Measurements from ENCODE around the gene NUCKS1.

The NUCKS1 gene

DNA sequence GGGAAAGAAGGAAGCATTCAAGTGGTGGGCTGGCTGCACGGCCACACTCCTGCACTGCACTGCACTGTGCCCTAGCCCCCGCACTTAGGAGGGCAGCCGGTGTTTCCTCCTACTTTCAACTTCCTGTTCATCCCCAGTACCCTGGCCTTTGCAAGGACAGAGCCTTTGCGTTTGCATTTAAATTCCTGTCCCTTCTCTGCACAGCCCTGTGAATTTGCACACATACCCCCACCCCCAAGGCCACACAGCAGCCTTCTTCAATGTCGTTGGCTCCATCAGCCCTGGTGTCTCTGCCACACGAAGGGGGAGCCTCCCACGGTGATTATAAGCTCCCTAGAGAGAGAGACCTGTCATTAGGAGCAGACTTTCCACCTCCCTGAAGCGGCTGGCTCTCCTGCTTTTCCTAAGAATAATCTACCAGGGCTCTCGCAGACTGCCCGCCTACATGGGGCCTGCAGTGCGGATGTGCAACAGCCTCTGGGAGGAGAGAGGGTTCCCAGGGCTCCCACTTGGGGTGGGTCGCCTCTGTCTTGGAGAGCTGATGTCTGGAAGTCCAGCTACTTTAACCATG is 56.5 kb downstream of the NUCKS1 start:
- no peak for DNase-seq

DNA sequence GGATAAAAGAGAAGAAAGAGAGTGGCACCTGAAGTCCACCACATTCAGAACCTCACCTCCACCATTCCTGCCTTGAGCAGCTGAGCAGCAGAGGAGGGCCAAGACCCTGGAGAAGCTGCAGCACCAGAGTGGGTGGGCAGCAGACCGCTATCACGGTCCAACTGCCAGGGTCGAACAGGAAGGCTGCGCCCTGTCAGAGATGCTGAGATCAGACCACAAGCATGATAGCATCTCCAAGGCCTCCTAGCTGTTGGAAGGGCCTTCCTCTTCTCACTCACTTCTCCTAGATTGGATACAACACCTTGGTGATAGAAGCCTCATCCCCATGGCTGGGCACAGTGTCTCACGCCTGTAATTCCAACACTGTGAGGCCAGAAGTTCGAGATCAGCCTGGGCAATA is 57.6 kb downstream of the NUCKS1 start:
- DNase-seq, result no peak

DNA sequence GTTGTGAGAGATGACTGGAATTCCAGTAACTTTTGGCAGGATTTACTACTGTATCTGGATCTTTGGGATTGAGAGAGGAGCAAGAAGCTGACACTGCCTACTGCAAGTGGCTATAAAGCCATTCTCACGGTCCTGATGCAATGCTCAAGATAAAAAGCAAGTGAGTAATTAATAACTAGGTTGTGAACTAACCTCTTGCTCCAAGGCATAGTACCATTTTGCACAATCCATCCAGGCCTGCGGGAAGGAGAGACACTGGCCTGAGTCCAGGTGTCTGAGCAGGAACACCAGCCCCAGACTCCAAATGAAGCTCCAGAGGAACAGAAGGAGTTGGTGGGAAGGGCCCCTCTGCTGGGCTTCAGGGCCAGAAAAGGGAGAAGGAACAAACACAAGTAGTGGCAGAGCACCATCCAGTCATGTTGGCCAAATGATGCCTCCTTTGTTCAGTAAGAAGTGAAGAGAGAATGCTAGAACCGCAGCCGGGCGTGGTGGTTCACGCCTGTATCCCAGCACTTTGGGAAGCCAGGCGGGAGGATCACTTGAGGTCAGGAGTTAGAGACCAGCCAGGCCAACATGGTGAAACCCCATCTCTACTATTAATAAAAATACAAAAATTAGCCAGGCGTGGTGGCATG is 59.7 kb downstream of the NUCKS1 start:
- DNase-seq, result no peak

DNA sequence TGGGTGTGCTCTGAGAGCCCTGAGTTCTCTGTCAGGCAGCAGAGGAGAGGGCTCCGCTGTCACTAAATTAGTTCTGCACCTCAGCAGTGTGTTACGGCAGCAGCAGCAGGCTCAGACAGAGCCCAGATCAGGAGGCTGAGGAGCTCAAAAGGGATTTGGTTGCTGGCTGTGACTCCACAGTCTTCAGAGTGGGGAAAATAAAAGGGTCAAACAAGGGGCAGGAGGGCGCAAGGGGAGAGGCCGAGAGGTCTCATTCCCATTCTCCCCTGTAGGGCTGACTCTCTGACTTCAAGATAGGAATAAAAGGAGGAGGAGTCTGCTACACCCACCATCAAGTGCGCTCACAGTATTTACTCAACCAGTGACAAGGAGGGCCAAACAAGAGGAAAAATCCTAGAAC is 60.5 kb downstream of the NUCKS1 start:
- no peak for DNase-seq

DNA sequence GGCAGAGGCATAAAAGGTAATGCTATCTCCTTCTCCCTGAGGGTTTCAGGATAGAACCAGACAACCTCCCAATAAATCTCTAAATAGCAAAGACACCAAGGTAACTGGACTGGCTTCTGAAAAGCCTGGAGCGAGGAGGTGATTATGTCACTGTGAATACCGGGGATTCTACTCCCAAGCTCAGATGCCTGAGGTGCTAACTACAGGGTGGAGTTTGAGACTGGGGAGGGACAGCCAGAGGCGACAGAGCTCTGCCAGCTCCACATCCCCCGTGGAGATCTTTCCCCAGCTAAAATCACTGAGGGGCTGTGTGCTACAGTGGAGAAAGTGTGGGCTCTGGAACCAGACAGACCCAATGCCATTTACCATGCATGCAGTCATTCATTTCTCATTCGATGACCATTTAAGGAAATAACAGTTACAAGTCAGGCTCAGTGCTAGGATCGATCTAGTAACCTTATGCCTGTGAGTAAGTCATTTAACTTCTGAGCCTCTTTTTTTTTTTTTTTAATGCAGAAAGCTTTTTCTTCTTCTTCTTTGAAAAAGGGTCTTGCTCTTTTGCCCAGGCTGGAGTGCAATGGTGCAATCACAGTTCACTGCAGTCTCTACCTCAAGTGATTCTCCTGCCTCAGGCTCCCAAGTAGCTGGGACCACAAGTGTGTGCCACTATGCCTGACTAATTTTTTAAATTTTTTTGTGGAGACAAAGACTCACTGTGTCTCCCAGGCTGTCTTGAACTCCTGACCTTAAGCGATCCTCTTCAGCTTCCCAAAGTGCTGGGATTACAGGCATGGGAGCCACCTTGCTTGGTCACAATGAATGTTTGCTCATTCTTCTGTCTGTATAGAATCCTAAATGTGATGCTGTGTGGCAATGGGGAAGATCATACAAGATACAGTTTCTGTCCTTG is 61.6 kb downstream of the NUCKS1 start:
- no peak for DNase-seq

DNA sequence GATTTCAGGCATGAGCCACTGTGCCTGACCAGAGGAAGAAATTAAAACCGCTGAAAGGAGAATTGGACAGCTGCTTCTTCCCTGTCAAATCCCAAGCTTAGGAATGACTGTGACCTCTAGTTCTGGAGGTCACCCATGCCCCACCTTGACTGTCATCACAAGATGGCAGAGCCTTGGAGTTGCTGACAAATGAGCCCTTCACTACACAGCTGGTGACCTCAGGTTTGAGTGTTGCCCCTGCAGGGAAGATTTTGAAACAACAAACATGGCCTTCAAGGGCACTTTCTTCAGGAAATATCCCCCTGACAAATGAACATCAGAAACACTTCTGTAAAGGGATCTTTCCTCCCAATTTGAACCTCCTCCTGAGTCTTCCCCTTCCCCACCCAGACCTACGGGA is 62.7 kb downstream of the NUCKS1 start:
- DNase-seq, result no peak

DNA sequence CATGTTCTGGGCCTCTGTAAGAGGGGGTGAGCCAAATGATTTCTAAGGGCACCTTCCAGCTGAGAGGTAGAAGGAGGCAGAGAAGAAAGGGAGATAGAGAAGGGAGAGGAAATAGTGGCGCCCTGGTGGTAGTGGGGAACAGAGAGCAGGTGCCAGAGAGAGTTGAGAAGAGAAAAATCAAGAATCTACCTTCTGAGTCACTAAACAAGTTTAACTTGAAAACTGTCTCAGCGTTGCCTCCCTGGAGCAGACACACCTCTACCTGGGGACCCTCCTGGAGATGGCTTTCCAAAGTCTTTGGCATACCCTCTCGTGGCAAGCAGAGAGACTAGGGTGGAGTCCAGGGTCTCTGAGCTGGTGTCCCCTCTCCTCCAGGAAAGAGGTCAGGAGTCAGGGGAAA is 68.6 kb downstream of the NUCKS1 start:
- no peak for DNase-seq

DNA sequence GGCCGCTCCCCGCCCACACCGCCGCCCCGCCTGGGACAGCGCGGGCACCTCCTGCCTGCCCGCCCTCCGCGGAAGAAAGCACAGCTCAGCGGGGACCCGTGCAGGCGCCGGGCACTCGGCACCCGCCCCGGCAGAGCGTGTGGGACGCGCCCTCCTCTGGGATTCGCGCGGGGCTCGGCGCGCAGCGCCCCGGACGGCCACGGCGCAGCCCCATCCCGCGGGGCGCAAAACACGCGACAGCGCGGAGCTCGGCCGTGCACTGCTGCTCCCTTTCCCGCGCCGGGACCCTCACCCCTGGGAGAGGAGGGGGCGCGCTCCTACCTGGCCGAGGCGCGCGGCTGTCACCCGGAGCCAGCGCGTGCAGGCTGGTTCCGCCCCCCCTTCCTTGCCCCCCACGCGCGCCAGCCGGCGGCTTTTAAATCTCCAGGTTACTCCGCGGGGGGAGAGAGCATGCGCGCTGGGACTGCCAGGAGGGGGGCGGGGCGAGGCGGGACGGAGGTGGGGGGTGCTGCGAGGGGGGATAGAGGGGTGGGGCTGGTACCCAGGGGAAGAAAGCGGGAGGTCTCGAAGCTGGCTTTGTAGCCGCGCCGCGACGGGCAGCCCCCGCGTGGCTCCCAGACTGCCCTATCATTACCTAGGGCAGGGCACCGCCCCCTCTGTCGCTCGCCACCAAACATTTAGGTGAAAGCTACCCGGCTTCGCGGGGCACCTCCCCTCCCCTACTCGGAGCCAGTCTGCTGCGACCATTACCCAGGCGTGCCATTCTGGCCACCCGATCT is 69.7 kb downstream of the NUCKS1 start, which contains the start of gene SLC45A3:
SLC45A3 (minus strand) TSS at position 437 of the 779 bp plus-strand sequence. CDS start 15,853 bp downstream, outside the sequence.
- peak; percentile 79 for DNase-seq

DNA sequence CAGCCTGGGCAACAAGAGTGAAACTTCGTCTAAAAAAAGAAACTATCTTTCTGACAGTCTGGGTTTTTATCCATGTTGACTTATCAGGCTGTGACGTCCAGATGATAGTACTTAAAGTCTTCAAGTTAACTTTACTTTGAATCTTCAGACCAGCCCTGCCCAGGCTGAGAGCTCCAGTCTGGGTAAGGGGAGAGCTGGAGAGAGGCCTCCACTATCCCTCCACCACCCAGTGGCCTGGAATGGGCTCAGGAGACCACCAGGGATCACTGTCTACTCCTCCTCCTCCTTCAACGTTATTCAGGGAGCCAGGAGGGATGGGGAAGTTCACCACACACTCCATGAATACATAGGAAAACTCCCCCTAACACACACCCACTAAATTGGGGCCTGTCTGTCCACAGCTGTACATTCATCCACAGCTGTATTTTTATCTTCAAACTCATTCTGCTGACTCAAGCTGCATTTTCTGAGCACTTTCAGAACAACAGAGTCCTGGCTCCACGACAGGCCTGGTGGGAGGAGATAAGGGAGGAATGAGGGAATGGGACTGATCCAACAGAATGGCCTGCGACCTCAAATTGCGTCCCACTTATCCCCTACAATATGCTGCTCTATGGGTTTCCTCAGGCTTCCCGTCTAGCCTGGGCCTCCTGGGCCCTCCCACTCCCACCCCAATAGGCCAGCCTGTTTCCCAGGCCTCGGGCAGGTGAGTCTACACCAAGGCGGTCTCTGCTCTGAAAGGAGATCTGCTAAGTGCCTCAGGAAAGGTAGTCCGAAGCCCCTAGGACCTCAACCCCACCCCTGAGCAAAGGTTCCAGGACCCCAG is 71.5 kb downstream of the NUCKS1 start:
- no peak for DNase-seq

DNA sequence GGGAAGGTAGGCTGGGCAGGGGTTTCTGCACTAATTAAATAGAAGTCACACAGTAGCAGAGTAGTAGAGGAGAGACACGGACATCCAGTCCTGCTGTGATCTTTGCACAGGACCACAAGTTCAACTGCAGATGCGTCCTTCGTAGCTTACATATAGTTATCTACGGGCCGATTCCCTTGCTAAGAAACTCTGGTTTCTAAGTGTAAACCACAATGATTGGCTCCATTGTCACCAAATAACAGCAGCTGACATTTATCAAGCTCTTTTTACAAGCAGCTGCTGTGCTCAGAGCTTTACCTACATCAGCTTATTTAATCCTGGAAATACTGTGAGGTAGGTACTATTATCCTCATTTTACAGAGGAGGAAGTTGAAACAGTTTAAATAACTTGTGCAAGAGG is 72.8 kb downstream of the NUCKS1 start:
- no peak for DNase-seq

DNA sequence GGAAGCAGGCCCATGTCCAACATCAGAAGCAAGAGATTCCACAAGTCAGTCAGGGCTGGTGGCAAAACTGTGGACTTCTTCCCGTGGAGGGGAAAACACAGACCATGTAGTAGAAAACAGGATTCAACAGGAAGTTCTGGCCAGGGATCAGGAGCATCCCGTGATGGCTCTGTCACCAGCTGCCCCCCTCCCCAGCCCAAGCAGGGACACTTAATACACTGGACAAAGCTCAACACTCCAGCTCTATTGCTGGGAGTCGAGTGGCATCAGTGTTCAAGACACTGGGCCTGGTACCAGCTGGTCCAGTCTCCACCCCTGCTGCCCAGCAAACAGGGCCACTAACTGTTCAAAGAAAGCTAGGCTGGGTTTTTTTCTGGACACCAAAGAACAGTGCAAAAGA is 73.4 kb downstream of the NUCKS1 start:
- no peak for DNase-seq

DNA sequence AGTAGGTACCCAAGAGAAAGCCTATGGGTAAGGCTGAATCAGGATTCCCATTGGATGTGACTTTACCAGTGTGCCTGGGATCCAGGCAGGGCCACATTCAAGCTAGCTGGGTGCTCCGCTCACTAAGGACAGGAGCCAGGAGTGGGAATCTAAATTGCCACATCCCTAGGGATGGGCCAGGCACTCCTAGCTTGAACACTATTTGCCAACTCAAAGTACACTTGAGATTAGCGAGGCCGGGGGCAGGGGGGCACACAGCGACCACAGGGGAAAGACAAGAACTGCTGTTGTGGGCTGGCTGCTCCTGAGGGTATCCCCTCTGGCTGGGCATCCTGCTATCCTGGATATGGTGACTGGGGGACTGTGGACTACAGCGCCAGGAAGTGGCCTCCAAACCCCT is 74.0 kb downstream of the NUCKS1 start:
- no peak for DNase-seq

DNA sequence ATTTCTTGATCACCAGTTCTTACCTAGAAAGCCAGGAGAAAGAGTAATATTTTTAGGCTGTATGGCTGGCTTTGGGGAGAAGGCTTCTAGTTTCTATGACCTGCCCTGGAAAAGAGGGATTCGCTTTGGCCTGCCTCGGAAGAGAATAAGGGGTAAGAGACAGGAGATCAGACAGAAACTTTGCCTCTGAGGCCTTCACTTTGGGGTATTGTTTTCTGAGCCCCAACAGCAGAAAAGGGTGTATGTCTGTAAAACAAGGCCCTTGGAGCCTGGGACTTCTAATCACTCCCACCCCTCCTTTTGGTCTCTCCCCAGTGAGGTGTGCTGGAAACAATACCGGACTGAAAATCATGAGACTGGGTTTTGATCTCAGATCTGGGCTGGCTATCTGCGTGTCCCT is 74.7 kb downstream of the NUCKS1 start:
- no peak for DNase-seq

DNA sequence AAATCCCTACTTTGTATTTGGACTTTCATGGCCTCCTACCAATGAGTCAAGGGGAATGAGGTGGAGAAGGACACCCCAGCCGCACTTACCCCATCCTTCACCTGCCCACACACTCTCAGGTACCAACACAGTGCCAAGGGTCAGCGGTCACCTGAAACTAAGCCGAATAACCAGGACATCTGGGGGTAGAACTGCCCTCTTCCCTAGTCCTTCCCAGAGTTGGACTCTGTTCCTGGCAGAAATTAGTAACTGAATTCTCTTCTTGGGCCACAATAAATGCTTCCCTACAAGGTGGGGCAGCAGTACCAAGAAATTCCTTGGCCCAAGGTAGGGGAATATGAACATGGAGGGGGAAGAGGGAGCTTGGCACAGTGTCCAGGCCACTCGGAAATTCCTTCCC is 77.0 kb downstream of the NUCKS1 start:
- DNase-seq, result no peak

DNA sequence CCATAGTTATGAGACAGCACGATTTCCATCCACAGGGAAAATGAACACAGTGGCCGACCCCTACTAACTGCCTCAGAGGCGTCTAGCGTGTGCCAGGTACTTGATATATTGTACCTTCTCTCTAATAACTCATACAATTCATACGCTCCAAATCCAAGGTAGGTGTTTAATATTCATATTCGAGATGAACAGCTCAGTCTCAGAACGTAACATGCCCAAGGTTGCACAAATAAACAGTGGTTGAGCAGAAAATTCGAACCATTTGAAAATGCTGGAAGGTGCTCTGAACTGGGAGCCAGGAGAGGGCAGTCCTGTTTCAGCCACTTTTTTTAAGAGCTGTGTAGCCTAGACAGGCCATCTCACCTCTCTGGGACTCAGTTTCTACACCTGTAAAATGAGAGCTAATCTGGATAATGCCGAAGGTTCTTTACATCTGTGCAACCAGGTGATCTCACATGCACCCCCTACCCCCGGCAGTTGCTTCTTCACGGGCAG is 77.5 kb downstream of the NUCKS1 start:
- no peak for DNase-seq

DNA sequence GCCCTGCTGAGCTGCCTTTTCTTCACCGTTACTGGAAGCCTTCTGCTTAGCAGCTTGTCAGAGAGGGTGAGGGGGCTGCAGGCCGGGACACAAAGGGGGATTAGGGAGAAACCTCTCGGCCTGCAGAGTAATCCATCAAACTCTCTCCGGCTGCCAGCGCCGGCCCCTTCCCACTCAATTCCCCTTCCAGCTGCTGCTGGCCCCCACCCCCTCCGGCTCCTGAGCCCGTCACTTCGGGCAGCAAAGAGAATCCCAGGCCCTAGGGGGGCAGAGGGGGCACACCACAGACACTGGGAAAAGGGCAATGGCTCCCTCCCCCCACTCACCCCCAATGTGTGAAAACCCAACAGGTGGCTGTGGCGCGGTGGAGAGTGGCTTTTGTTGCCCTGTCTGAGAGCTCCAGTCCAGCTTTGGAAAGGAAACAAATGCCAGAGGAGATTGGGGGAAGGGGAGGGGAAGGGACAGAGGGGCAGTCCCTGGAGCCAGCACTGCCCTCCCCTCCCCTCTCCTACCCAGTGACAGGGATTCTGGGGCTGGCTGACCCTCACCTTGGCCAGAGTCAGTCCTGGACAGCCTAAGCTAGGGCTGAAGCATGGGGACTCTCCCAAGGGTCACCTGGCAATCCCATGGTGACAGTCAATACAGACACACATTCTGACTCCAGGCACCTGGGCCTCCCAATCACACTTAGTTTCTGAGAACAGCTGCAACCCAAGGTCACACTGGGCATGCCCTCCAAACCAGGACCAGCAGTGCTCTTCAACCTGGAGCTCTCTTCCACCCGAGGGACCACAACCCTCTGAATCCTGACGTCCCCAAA is 79.2 kb downstream of the NUCKS1 start:
- DNase-seq, result no peak

DNA sequence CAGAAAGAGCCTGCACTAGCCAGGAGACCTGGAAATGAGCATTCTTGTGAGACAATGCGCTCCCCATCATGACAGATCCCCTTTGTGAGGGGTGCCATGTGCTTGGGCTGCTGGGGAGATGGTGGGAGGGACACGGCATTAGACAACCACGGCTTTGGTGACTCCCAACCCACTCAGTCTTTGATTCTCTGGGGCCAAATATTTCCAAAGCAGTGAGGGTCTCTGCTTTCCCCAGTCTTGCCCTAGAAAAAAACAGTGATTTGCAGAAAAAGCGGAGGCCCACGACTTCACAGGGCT is 79.9 kb downstream of the NUCKS1 start:
- no peak for DNase-seq

DNA sequence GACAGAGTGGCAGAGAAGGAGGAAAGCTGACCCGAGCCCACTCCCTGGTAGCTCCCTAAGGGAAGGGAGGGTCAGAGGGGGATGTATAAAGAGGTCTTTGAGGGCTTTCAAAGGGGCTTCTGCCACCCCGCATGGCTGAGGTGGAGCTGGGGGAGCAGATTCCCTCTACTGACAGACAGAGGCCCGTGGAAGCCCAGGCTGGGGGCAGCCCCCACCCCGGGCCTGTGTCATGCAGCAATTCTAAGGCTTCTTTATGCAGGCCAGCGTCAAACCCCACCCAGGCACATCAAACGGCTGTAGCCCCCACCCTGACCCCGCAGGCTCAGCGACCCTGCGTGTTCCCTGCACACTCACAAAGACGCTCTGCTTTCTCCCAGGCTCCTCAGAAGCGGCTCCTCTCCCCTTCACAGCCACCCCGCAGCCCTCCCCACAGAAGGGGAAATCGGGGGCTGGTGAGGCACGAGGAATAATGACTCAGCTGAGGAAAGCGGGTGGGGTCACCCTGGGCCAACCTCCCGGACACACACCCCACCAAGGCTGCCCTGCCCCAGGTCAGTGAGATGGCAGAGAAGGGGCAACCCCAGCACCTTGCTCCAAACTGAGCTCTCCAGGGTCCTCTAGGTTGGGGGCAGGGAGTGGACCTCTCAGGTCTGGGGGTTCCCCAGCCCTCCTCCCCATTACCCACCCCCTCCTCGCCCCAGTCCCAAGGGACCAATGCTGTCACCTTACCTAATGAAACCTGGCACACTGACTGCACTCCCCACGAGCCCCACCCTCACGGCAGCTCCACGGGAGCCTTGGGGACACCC is 80.4 kb downstream of the NUCKS1 start:
- no peak for DNase-seq

DNA sequence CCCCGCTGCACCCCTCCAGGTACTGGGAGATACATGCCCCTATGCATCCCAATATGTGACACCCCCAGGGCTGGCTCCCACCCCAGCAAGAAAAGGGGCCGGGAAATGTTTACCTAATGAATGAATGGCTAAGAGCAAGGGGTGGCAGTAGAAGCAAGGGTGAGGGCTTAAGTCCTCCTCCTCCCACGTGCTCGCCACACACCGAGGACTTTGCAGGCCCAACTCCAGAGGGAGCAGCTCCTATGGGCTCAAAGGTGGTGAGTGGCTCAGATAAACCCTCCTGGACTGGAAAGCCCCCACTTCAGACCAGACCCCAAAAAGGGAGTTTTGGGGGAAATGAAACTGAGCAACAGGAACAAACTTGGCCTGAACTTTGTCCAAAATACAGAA is 81.0 kb downstream of the NUCKS1 start:
- no peak for DNase-seq

DNA sequence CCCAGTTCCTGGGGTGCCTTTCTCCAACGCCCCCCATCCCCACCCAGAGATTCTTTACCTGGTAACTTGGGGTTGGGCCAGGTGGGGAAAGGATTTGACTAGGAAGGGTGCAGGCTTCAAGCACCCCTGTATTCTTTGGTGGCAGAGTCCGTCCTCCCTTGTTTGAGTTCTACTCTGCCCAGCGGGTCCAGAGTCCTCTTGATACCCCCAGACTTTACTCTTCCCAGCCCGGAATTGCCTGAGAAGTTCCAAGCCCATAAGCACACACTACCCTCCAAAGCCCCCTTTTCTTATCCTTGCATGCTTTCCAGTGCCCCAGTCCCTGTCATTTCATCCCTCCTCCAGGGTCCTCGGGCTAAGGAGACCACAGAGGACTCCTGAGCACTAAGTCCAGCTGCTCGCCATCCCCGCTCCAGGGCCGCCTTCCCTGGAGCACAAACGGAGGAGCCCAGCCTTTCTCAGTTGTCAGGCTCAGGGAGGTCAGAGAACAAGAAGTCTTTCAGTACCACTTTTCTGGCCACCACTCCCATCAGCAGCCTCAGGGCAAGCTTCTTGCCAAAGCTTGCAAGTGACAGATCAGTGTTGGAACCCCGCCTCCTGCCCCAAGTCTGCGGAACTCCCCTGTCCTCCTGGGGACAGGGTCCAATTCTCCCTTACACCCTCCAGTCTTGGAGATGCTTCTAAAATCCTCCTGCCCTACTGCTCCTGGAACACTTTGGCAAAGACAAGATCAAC is 81.9 kb downstream of the NUCKS1 start:
- DNase-seq, result no peak

Measured in DMS53 (cell line).